ENCODE results near the gene ALG2. TPM values are rescaled to one million over a fixed set of nuclear protein-coding genes. Genes with fewer than 3 reads are reported as not detected.
"Not testable (repeated sequence)": the region's sequence is repeated elsewhere in the genome, so short reads cannot be mapped to it uniquely, and the experiment has no call there.

ALG2 gene
- polyA plus RNA-seq, 1 donor from 2014 or later, result 24.7 TPM

DNA sequence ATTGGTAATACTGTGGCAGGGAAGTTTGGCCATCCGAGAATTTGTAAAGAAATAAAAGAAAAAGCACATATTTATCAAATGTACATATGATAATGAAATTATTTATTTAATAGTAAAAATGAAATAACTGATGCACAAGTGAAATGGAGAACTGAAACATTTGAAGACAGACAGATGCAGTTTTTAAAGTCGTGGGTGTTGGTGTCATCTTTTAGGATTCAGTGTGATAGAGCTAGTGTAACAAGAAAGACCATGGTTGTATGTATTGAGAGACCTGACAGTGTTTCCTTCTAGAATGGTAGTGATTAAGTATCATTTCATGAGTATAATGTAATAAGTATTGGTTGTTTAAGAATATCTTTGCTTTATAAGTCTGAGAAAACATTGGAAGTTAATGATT, 2.7 kb upstream of the ALG2 start:
- peaks cover 7% of the 10 kb centered on the region for H3K36me3 Mint-ChIP-seq
- no peaks in the 10 kb centered on the region for H3K27me3 Mint-ChIP-seq
- peak overlapping the region in 3 of 4 donors; percentile 30 to 100 (median 99) for H3K4me3 Mint-ChIP-seq
- peak overlapping the region in 2 of 3 donors; percentile 21 to 100 for H3K27ac Mint-ChIP-seq
- H3K4me1 Mint-ChIP-seq, result peaks cover 41 to 43% (median 42%) of the 10 kb centered on the region in 3 donors
- no peaks in the 10 kb centered on the region for H3K9me3 Mint-ChIP-seq

DNA sequence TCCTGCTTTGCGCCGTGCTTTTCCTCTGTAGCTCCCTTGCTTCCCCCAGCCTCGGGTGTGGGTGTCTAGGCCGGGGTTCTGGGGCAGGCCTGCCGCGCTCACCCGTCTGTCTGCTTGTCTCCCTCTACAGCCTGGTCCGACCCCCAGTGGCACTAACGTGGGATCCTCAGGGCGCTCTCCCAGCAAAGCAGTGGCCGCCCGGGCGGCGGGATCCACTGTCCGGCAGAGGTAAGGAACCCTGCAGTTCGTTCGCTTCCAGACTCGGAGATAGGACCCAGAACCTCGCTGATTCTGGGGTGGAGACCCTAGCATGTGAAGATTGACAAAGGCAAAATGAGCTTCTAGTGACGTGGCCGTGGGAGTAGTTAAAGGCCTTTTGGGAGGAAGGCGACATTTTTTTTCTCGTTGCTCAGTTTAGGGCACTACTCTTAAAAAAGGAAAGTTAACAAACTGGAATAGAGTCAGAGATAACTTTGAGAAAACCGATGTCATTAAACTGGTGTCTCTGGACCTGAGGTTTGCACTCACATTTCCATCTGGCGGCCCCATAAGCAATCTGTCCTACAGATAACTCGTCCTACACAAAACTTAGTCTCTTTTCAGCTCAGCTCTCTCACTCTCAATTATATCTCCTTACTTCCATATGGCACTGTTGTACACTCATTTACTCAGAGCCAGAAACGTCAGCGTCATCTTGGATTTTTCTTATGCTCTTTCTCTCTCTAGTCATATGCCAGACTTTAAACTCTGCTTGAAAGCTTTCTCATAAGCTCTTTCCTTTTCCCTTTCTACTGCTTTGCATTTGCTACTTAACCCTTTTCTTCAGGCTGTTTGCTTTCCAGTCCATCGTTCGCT, 901 bp upstream of the ALG2 start:
- H3K27me3 Mint-ChIP-seq, result no peaks in the 10 kb centered on the region
- H3K4me1 Mint-ChIP-seq, result peaks cover 45 to 51% (median 48%) of the 10 kb centered on the region in 3 donors
- H3K27ac Mint-ChIP-seq, result peak overlapping the region; percentile 100
- peaks cover 5% of the 10 kb centered on the region for H3K36me3 Mint-ChIP-seq
- H3K4me3 Mint-ChIP-seq, result peak overlapping the region; percentile 99 to 100 (median 100)
- H3K9me3 Mint-ChIP-seq, result no peaks in the 10 kb centered on the region

DNA sequence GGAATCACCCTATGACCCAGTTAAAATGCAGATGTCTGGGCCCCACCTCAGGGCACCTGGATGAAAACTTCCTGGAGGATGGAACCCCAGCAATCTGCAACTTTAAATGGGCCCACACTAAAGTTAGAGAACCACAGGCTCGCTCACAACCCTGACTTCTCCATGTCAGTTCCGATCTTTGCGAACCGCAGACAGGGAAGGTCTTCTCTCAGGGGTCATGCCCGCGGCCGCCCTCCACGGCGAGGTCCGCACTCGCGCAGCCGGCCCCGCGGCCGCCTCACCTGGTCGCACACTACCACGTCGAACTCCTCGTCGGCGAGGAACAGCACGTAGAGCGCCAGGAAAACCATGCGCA, 499 bp downstream of the ALG2 start:
- no peaks in the 10 kb centered on the region for H3K27me3 Mint-ChIP-seq
- no peaks in the 10 kb centered on the region for H3K9me3 Mint-ChIP-seq
- H3K36me3 Mint-ChIP-seq, result peaks cover 10% of the 10 kb centered on the region
- H3K4me1 Mint-ChIP-seq, result peaks cover 50 to 56% (median 53%) of the 10 kb centered on the region in 3 donors
- H3K27ac Mint-ChIP-seq, result peak overlapping the region; percentile 100
- H3K4me3 Mint-ChIP-seq, result peak overlapping the region; percentile 99 to 100 (median 100)

DNA sequence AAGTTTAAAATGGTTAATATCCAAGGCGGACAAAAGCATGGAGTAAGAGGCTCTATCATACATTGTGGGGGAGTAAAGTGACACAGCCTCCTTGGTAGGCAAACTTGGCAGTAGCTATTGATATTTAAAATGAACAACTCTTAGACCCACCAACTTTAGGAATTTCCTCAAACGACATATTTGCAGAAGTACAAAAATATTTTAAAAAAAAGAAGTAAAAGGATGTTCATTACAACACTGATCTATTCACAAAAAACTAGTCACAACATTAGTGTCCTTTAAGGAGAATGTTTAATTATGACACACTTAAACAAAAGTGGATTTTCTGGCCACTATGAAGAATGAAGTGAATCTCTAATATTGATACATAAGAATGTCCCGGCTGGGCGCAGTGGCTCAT, 1.7 kb downstream of the ALG2 start:
- H3K36me3 Mint-ChIP-seq, result peaks cover 10% of the 10 kb centered on the region

DNA sequence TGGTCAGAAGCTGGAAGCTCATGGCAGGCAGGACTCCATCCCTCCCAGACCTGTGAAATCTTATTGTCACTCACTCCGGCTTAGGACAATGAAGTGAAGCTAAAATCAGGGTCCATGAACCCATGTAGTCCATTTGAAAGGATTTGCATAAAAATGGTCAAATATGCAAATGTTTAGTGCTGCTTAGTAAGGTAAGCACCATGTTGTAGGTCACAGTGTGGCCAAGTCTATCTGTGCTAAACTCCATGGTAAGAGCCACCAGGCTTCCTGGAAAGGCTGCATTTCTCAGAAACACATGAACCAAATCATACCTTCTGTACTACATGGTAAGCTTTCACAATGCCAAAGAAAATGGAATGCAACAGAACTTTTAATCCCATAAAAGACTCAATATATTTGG, 5.7 kb downstream of the ALG2 start:
- Mint-ChIP-seq H3K27me3 (no peaks in the 10 kb centered on the region), H3K4me1 (peaks cover 25 to 38% (median 34%) of the 10 kb centered on the region in 3 donors), H3K36me3 (peaks cover 5% of the 10 kb centered on the region), H3K9me3 (peaks cover 0 to 4% (median 0%) of the 10 kb centered on the region in 3 donors), H3K4me3 (no peak overlapping the region), H3K27ac (no peak overlapping the region)

More for the DNA sequence above, 1.7 kb downstream of the ALG2 start:
- peak overlapping the region; percentile 54 to 100 (median 86) for H3K4me3 Mint-ChIP-seq
- H3K27ac Mint-ChIP-seq, result peak overlapping the region; percentile 46 to 100 (median 59)
- H3K27me3 Mint-ChIP-seq, result no peaks in the 10 kb centered on the region
- H3K4me1 Mint-ChIP-seq, result peaks cover 42 to 56% (median 52%) of the 10 kb centered on the region in 3 donors
- no peaks in the 10 kb centered on the region for H3K9me3 Mint-ChIP-seq

DNA sequence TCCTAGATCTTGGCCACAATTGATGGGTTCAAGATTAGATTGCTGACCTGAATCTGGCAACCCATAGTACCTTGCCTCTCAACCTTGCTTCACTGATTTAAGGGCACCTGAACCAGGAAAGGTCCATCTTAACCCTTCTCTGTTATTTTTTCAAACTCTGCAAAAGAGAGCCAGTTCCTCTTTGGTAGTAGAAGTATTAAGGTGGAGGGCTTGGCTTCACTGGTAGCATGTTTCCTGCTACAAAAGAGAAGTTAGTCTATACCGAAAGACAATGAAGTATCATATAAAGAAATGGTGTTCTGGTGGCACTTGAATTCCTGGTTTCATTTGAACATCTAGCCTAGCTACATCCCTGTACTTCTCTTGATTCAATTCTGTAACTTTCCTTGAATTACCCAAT, 8.5 kb downstream of the ALG2 start:
- no peaks in the 10 kb centered on the region for H3K27me3 Mint-ChIP-seq
- H3K4me1 Mint-ChIP-seq, result peaks cover 11 to 17% (median 17%) of the 10 kb centered on the region in 3 donors
- peaks cover 0 to 12% (median 3%) of the 10 kb centered on the region in 3 donors for H3K9me3 Mint-ChIP-seq
- H3K27ac Mint-ChIP-seq, result no peak overlapping the region
- peaks cover 8% of the 10 kb centered on the region for H3K36me3 Mint-ChIP-seq
- H3K4me3 Mint-ChIP-seq, result no peak overlapping the region

DNA sequence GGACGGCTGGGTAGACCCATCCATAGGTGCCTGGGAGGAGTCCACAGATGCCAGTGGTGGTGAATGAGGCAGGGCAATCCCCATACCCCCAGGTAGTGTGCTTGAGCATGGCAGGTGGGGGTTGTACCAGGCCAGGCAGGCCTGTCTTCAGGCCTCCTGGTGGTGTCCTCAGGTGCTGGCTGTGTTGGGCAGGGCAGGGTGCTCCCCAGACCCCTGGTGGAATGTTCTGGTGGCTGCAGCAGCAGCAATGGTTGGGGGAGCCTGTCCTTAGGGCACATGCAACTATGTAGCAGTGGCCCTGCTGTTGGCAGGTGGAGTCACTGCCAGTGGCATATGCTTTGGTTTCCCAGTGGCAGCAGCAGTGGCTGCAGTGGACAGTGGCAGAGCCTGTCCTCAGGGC, 10.0 kb downstream of the ALG2 start:
- peaks cover 0 to 12% (median 8%) of the 10 kb centered on the region in 3 donors for H3K9me3 Mint-ChIP-seq
- peaks cover 8 to 11% (median 9%) of the 10 kb centered on the region in 3 donors for H3K4me1 Mint-ChIP-seq
- no peak overlapping the region for H3K27ac Mint-ChIP-seq
- no peaks in the 10 kb centered on the region for H3K27me3 Mint-ChIP-seq
- H3K4me3 Mint-ChIP-seq, result no peak overlapping the region
- peaks cover 4% of the 10 kb centered on the region for H3K36me3 Mint-ChIP-seq

DNA sequence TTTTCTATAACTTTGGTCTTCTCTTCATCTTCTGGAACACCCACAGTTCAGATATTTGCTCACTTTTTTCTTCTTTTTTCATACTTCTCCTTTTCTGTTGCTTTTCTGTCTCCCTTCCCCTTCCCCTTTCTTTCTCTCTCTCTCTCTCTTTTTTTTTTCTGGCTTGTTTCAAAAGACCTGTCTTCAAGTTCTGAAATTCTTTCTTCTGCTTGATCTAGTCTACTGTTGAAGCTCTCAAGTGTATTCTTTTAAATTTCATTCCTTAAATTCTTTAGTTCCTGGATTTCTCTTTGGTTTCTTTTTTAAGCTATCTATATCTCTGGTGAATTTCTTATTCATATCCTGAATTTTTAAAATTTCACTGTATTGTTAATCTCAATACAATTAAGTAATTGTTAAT, 11.2 kb downstream of the ALG2 start:
- peaks cover 0 to 12% (median 8%) of the 10 kb centered on the region in 3 donors for H3K9me3 Mint-ChIP-seq

DNA sequence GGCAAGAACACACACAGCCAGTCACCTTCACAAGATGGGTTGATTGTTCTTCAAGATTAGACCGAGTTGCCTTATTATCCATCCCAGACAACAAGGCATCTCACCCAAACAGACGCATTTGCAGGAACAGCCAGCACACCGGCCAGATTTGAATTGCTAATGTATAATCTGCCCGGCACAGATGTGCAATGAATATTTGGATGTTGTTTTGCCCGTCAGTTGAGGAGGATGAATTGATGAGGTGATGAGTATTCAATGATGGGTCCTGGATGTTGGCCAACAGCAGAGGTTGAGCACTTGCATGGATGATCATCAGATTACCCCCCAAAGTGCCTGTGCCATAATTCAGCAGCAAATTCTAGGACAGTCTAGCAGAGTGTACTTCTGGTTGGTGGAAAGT, 20.1 kb downstream of the ALG2 start:
- no peak overlapping the region for H3K4me3 Mint-ChIP-seq
- peaks cover 3 to 7% (median 4%) of the 10 kb centered on the region in 3 donors for H3K4me1 Mint-ChIP-seq
- no peaks in the 10 kb centered on the region for H3K9me3 Mint-ChIP-seq
- no peak overlapping the region for H3K27ac Mint-ChIP-seq
- no peaks in the 10 kb centered on the region for H3K27me3 Mint-ChIP-seq
- H3K36me3 Mint-ChIP-seq, result no peaks in the 10 kb centered on the region

More for the DNA sequence above, 11.2 kb downstream of the ALG2 start:
- H3K36me3 Mint-ChIP-seq, result peaks cover 4% of the 10 kb centered on the region
- no peak overlapping the region for H3K27ac Mint-ChIP-seq
- no peak overlapping the region for H3K4me3 Mint-ChIP-seq
- H3K27me3 Mint-ChIP-seq, result no peaks in the 10 kb centered on the region
- peaks cover 5 to 10% (median 9%) of the 10 kb centered on the region in 3 donors for H3K4me1 Mint-ChIP-seq

DNA sequence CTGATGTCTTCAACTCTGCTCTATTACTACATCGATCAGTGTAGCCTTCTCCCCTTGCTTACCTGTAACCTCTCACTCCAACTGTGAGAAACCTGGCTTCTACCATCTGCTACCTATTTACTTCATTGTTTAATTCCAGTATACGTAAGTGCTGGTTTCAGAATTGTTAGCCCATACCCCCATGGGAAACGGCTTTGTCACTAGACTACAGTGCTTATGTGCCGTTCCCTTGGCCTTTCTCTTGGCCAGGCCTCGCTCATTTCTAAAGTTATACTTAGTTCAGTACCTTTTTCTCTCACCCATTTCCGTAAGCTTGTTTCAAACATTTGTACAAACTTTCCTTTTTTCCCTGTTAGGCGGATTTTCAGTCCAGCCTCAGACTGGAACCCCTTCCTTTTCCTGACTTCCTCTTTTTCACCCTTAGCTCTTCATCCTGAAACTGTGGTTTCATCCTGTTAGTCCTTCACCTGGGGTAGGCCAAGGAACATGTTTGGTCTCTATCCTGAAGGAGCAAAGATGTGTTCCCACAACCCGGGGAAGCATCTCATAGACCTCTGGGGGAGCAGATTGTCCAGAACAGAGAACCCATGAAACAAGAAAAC, 21.7 kb downstream of the ALG2 start:
- Mint-ChIP-seq H3K4me3 (no peak overlapping the region), H3K36me3 (no peaks in the 10 kb centered on the region), H3K27ac (no peak overlapping the region), H3K27me3 (no peaks in the 10 kb centered on the region), H3K4me1 (peaks cover 0 to 10% (median 3%) of the 10 kb centered on the region in 3 donors), H3K9me3 (no peaks in the 10 kb centered on the region)

DNA sequence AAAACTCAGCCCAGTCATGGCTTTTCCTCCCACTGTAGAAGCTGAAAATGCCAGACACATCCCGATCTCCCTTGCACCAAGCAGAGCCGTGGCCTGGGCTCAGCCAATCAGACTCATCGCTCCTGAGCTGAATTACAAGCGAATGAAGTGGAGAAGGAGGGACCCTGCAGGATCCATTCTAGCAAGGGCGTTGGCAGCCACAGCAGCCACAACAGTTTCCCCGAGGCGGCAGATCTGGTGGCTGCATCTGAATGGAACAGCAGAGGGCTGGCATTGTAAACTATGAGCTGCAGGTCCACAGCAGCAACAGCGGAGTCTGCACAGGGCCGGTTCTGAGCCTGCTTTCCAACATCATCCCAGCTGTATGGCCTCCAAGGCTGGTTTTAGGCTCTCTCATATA, 23.8 kb downstream of the ALG2 start:
- Mint-ChIP-seq H3K27ac (no peak overlapping the region), H3K4me1 (peaks cover 0 to 14% (median 3%) of the 10 kb centered on the region in 3 donors), H3K27me3 (no peaks in the 10 kb centered on the region), H3K36me3 (peaks cover 3% of the 10 kb centered on the region), H3K9me3 (peaks cover 0 to 2% (median 0%) of the 10 kb centered on the region in 3 donors), H3K4me3 (no peak overlapping the region)

DNA sequence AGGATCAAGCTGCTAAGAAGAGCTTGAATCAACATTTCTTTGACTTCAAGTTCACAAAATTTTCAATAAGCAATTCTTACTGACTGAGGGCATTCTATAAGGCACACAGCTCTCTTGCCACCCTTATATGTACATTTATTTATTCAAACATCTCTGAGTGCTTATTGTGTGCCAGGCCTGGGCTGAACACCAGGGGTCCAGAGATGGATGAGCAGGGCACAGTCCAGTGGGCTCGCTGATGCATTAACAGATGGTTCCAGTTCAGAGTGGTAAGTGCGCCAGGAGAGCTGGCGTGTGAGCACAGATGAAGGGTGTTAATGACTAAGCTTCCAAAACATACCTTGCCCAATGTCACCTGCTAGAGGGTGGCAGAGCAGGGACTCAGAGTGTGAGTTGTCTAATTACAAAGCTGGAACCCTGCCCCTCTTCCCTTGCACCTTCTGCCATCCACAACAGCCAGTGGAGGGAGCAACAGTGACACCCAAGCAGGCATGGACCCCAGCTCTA, 24.6 kb downstream of the ALG2 start:
- H3K9me3 Mint-ChIP-seq, result peaks cover 0 to 2% (median 0%) of the 10 kb centered on the region in 3 donors
- peaks cover 3% of the 10 kb centered on the region for H3K36me3 Mint-ChIP-seq
- H3K27ac Mint-ChIP-seq, result peak overlapping the region in 1 of 3 donors; percentile 40
- H3K27me3 Mint-ChIP-seq, result no peaks in the 10 kb centered on the region
- peaks cover 0 to 14% (median 3%) of the 10 kb centered on the region in 3 donors for H3K4me1 Mint-ChIP-seq
- no peak overlapping the region for H3K4me3 Mint-ChIP-seq

DNA sequence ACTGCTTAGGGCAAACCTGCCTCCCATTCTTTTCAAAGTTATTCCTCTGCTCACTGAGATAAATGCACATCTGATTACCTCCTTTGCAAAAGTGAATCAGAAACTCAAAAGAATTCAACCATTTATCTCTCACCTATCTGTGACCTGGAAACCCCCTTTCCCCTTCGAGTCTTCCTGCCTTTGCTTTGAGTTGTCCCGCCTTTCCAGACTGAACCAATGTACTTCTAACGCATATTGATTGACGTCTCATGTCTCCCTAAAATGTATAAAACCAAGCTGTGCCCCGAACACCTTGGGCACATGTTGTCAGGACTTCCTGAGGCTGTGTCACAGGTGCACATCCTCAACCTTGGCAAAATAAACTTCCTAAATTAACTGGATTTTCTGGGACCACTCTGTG, 25.3 kb downstream of the ALG2 start:
- H3K27ac Mint-ChIP-seq, result peak overlapping the region in 1 of 3 donors; percentile 40
- not testable (repeated sequence) for H3K4me3 Mint-ChIP-seq, H3K27me3 Mint-ChIP-seq, H3K36me3 Mint-ChIP-seq, H3K9me3 Mint-ChIP-seq
- H3K4me1 Mint-ChIP-seq, result peaks cover 0 to 14% (median 3%) of the 10 kb centered on the region in 3 donors

DNA sequence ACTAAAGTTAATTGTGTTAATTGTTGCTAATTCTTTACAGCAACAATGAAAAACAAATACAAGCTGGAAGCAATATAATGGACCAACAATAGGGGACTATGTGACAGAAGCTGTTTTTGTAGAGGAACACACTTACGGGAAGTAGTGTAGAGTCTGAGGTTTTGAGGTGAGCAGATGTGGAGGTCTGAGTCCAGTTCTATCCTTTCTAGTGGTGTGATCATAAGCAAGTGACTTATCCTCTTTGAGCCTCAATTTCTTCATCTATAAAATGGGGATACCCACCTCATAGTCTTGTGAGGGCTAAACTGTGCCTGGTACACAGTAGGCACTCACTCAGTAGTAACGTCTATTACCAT, 28.3 kb downstream of the ALG2 start:
- H3K4me1 Mint-ChIP-seq, result peaks cover 4 to 11% (median 4%) of the 10 kb centered on the region in 3 donors
- H3K36me3 Mint-ChIP-seq, result peaks cover 3% of the 10 kb centered on the region
- no peak overlapping the region for H3K27ac Mint-ChIP-seq
- no peak overlapping the region for H3K4me3 Mint-ChIP-seq
- no peaks in the 10 kb centered on the region for H3K27me3 Mint-ChIP-seq
- H3K9me3 Mint-ChIP-seq, result peaks cover 0 to 2% (median 0%) of the 10 kb centered on the region in 3 donors

DNA sequence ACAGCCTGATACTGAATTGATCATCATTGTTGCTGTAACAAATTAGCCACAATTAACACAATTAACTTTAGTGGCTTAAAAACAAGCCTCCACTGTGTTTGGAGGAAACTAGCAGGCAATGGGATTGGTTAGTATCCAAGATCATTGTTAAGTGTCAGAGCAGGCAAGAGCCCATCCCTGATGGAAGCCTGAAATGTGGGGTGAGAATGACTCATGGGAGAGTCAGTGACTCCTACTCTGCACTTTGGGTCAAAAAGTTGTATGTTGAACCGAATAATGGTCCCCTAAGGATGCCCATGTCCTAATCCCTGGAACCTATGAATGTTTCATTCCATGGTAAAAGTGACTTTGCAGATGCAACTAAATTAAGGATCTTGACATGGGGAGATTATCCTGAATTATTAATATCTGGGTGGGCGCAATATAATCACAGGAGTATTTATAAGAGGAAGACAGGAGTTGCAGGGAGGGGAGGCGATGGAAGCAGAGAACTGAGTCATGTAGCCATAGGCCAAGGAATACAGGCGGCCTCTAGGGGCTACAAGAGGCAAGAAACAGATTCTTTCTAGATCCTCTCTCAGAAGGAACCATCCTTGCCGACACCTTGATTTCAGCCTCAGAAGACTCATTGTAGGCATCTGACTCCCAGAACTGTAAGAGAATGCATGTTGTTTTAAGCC, 28.8 kb downstream of the ALG2 start:
- Mint-ChIP-seq H3K4me1 (peaks cover 5 to 16% (median 7%) of the 10 kb centered on the region in 3 donors), H3K4me3 (no peak overlapping the region), H3K36me3 (peaks cover 3% of the 10 kb centered on the region), H3K27me3 (no peaks in the 10 kb centered on the region), H3K27ac (no peak overlapping the region), H3K9me3 (peaks cover 0 to 2% (median 0%) of the 10 kb centered on the region in 3 donors)
